Mammary epithelial cell (primary cell): ENCODE data around the gene ARHGEF40.

Experiments used
- EZH2 ChIP-seq: IDR thresholded peaks from 2 replicates; pipeline ENCODE4 v1.6.1; 2012; ENCODE audit warnings: low read length, inconsistent platforms, borderline replicate concordance
- TF ChIP-seq, protein P1 (sequence below), 2 donors: IDR thresholded peaks in 1 of 2; conservative IDR thresholded peaks in 1 of 2; 2 replicates each; pipeline ENCODE4 v1.5.1; 2011 to 2012; ENCODE audit warnings: inconsistent platforms in 2 of 2, low read length in 2 of 2, mild to moderate bottlenecking in 2 of 2, control low read depth in 1 of 2, low read depth in 1 of 2; ENCODE audit not compliant: insufficient read depth in 1 of 2; ENCODE audit errors: extremely low read depth in 1 of 2

DNA sequence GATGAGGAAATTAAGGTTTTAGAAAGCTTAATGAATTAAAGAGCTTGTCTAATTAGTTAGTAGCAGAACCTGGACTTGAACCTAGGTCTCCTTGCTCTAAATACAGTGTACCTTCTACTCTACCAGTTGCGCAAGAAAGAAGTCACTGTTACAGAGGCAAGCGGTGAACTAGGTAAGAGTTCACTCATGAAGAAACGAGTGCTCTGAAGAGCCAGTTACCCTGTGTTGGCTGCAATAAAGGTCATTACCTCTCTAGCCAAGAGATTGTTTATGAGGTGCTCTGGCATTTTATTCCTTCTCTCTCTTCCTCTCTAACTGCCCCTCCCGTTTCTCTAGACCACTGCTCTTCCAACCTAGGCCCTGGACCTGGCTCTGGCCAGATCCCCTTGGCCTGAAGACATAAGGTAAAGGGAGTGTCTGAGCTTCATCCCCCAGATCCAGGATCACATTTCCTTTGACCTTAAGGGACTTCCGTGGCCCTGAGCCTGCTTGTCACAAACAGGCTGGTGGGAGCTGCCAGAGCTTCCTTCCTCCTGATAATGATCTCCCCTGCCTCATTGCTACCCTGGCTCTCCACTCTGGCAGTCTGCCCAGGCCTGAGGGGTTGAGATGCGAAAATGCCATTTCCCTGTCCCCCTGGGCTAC lies 26.0 kb upstream of the ARHGEF40 start:
- TF ChIP-seq, protein P1, sequence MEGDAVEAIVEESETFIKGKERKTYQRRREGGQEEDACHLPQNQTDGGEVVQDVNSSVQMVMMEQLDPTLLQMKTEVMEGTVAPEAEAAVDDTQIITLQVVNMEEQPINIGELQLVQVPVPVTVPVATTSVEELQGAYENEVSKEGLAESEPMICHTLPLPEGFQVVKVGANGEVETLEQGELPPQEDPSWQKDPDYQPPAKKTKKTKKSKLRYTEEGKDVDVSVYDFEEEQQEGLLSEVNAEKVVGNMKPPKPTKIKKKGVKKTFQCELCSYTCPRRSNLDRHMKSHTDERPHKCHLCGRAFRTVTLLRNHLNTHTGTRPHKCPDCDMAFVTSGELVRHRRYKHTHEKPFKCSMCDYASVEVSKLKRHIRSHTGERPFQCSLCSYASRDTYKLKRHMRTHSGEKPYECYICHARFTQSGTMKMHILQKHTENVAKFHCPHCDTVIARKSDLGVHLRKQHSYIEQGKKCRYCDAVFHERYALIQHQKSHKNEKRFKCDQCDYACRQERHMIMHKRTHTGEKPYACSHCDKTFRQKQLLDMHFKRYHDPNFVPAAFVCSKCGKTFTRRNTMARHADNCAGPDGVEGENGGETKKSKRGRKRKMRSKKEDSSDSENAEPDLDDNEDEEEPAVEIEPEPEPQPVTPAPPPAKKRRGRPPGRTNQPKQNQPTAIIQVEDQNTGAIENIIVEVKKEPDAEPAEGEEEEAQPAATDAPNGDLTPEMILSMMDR (conservative IDR thresholded peaks at IDR 0.05 in 1 of 2, IDR thresholded peaks at IDR 0.05 in 1 of 2; ENCODE audit: extremely low read depth in 1 of 2, insufficient read depth in 1 of 2, low read depth in 1 of 2, low read length in 2 of 2), result no peak
- TF ChIP-seq EZH2, result no peak
